T-helper 1 cell treated with Interleukin-12 subunit alpha and Interleukin-12 subunit beta and Interleukin-4 antibody, amounts not matched to agents 30 μg/mL and 1 μg/mL, for 36 hours (primary cell): ENCODE data around the gene LTC4S.
"Not testable (repeated sequence)": the region's sequence is repeated elsewhere in the genome, so short reads cannot be mapped to it uniquely, and the experiment has no call there.

Source experiments
- H3K27ac Mint-ChIP-seq: one replicate; pipeline ENCODE4 v1.8.0; 2021; ENCODE audit warnings: mild to moderate bottlenecking, mixed read lengths
- H3K27me3 Mint-ChIP-seq: one replicate; pipeline ENCODE4 v1.8.0; 2021; ENCODE audit warnings: low read depth, mixed read lengths
- H3K36me3 Mint-ChIP-seq: one replicate; pipeline ENCODE4 v1.8.0; 2021; ENCODE audit warnings: low read depth, mixed read lengths
- H3K4me1 Mint-ChIP-seq: one replicate; pipeline ENCODE4 v1.8.0; 2021; ENCODE audit warnings: low read depth, mixed read lengths
- H3K4me3 Mint-ChIP-seq: one replicate; pipeline ENCODE4 v1.8.0; 2021; ENCODE audit warnings: mild to moderate bottlenecking, moderate library complexity, mixed read lengths
- H3K9me3 Mint-ChIP-seq: one replicate; pipeline ENCODE4 v1.8.0; 2021; ENCODE audit warnings: mixed read lengths

Gene LTC4S

DNA sequence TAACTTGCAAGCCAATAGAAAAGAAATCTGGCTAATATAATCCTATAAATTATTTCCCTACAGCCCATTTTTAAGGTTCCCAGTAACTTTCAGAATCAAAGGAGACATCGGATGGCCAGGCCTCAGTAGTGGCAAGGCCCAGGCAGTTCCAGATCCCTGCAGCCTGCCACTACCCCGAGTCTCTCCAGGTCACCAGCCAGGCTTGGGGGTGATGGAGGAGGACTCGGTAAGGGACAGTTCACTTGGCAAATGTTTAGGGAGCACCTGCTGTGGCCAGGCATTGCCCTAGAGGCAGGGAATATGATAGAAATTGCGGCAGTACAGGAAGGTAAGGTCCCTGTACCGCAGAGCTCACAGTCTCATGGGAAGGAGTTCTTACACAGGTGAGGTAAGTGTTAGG lies 15.2 kb upstream of the LTC4S start:
- H3K27me3 Mint-ChIP-seq: no peaks in the 10 kb centered on the region
- H3K4me1 Mint-ChIP-seq: no peaks in the 10 kb centered on the region
- no peak overlapping the region for H3K4me3 Mint-ChIP-seq
- no peaks in the 10 kb centered on the region for H3K9me3 Mint-ChIP-seq
- H3K36me3 Mint-ChIP-seq: peaks cover 13% of the 10 kb centered on the region
- H3K27ac Mint-ChIP-seq: no peak overlapping the region

DNA sequence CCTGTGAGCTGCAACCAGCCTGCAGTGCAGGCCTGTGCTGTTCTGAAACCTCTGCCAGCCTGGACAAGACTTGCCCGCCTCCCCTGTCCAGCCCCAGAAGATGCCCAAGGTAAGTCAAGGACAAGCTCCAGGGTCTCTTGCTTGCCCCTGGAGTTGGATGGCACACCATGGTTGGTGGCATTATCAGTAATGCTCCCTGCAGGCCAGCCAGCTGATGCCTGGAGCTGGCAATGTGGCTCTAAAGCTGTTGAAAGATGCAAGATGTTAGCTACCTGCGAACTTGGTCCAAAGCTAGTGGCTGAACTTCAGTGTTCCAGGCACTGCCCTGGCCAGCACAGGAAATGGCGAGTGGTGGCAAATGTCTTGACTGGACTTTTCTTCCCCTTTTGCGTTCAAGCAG lies 14.0 kb upstream of the LTC4S start:
- Mint-ChIP-seq H3K27me3 (no peaks in the 10 kb centered on the region), H3K4me1 (no peaks in the 10 kb centered on the region), H3K4me3 (no peak overlapping the region), H3K27ac (no peak overlapping the region), H3K9me3 (no peaks in the 10 kb centered on the region), H3K36me3 (peaks cover 9% of the 10 kb centered on the region)

DNA sequence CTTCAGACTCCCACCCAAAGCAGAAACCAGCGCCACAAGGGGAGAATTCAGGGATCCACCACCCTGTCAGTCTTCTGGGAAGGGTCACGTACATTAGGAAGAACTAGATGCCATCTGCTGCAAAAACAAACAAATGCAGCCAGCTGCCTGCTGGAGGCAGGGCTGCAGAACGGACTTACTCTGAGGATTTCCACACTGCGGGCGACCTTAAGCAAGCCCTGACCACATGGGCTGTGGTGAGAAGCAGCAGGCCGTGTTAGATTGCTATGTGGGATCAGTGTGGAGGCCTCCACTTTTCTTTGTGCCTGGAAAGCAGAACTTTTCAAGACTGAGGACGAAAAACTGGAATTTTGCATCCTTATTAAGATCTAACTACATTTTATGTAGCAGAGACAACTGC lies 13.4 kb upstream of the LTC4S start:
- Mint-ChIP-seq H3K4me3 (no peak overlapping the region), H3K9me3 (no peaks in the 10 kb centered on the region), H3K4me1 (no peaks in the 10 kb centered on the region), H3K36me3 (peaks cover 9% of the 10 kb centered on the region), H3K27me3 (no peaks in the 10 kb centered on the region), H3K27ac (no peak overlapping the region)

DNA sequence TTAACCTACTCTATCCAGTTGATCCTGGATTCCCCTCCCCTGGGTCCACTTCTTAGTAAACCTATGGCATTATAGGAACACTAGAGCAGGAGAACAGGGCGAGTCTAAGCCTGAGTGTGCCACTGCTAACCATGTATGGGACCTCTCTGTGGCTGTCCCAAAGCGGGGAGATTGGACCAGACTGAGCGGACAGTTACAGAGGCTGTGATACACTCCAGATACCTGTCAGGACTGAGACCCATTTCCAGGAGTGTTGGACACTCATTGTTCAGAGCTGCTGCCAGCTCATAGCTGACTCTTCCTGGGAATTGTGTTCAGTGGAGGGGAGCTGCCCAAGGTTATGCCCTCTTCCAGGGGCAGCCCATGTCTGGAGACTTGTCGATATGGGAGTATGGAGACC lies 11.9 kb upstream of the LTC4S start:
- no peaks in the 10 kb centered on the region for H3K9me3 Mint-ChIP-seq
- no peaks in the 10 kb centered on the region for H3K4me1 Mint-ChIP-seq
- H3K27ac Mint-ChIP-seq: no peak overlapping the region
- no peak overlapping the region for H3K4me3 Mint-ChIP-seq
- no peaks in the 10 kb centered on the region for H3K27me3 Mint-ChIP-seq
- peaks cover 2% of the 10 kb centered on the region for H3K36me3 Mint-ChIP-seq

DNA sequence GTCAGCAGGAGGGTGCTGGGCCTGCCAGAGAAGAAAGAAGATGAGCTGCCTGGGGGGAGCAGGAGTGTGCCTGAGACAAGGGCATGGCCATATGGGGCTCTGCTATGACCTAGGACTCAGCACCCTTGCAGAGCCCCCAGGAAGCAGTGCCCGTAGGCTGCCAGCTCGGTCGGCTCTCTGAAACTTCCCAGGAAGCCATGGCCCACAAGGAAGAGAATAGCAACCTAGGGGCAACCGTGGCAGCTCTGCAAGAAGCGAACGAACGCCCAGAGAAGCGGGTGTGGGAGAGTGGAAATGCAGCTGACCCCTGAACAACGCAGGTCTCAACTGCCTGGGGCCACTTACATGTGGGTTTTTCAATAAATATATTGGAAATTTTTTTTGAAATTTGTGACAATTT lies 10.7 kb upstream of the LTC4S start:
- H3K4me1 Mint-ChIP-seq: no peaks in the 10 kb centered on the region
- no peaks in the 10 kb centered on the region for H3K9me3 Mint-ChIP-seq
- H3K27ac Mint-ChIP-seq: no peak overlapping the region
- H3K4me3 Mint-ChIP-seq: no peak overlapping the region
- no peaks in the 10 kb centered on the region for H3K27me3 Mint-ChIP-seq
- no peaks in the 10 kb centered on the region for H3K36me3 Mint-ChIP-seq

DNA sequence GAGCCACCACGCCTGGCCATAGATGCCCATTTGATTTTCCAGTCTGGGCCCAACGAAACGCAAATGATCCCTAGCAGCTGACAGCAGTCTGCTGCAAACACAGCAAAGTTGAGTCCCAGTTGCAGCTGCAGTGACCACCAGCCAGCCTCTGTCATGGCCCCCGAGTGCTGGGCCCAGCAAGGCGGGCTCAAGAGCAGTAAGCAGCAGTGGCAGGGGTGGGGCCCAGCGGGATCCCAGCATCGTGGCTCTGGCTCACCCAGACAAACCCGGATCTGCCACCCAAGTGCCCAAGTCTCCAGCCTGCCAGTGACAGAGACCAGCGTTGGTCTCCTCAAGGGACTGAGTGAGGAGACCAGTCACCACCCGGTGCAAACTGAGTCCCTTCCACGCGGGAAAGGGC lies 6.9 kb upstream of the LTC4S start:
- H3K4me3 Mint-ChIP-seq: no peak overlapping the region
- H3K36me3 Mint-ChIP-seq: no peaks in the 10 kb centered on the region
- H3K27ac Mint-ChIP-seq: no peak overlapping the region
- no peaks in the 10 kb centered on the region for H3K27me3 Mint-ChIP-seq
- no peaks in the 10 kb centered on the region for H3K4me1 Mint-ChIP-seq
- no peaks in the 10 kb centered on the region for H3K9me3 Mint-ChIP-seq

DNA sequence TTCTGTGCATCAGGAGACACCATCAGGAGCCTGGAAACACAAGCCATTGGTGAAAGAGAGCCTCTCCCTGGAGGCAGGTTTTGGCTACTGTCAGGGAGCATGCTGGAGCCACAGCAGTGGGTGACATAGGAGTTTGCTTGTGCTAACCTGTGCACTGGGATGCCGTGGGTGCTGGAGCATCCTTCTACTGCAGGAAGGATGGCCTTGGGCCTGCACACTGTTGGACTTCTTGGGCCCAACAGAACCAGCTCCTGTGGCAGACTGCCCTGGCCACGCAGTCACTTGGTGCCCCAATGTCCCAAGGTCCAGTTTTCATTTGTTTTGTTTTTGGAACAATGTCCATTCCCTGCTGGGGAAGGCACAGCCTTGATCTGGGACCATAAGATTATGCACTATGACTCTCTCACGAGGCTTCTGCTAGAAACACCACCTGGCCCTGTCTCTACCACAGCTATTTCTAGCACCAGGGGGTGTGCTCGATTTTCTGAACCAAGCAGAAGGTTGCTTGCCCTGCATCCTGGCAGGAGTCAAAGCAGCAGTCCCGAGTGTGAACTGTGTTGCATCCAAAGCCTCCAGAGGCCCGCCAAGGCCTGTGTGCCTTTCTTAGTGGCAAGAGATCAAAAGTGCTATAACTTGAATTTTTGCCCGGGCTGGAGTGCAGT lies 5.5 kb upstream of the LTC4S start:
- H3K4me3 Mint-ChIP-seq: no peak overlapping the region
- H3K36me3 Mint-ChIP-seq: no peaks in the 10 kb centered on the region
- no peaks in the 10 kb centered on the region for H3K27me3 Mint-ChIP-seq
- H3K9me3 Mint-ChIP-seq: no peaks in the 10 kb centered on the region
- H3K4me1 Mint-ChIP-seq: peaks cover 1% of the 10 kb centered on the region
- H3K27ac Mint-ChIP-seq: no peak overlapping the region

DNA sequence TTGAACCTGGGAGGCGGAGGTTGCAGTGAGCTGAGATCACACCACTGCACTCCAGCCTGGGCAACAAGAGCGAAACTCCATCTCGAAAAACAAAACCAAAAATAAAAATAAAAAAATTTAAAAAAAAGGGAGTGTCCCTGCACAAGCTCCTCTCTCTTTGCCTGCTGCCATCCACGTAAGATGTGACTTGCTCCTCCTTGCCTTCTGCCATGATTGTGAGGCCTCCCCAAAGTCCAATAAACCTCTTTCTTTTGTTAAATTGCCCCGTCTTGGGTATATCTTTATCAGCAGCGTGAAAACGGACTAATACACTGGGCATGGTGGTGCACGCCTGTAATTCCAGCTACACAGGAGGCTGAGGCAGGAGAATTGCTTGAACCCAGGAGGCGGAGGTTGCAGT lies 4.5 kb upstream of the LTC4S start:
- H3K27ac Mint-ChIP-seq, H3K4me3 Mint-ChIP-seq, H3K9me3 Mint-ChIP-seq, H3K36me3 Mint-ChIP-seq, H3K27me3 Mint-ChIP-seq, H3K4me1 Mint-ChIP-seq: not testable (repeated sequence)

DNA sequence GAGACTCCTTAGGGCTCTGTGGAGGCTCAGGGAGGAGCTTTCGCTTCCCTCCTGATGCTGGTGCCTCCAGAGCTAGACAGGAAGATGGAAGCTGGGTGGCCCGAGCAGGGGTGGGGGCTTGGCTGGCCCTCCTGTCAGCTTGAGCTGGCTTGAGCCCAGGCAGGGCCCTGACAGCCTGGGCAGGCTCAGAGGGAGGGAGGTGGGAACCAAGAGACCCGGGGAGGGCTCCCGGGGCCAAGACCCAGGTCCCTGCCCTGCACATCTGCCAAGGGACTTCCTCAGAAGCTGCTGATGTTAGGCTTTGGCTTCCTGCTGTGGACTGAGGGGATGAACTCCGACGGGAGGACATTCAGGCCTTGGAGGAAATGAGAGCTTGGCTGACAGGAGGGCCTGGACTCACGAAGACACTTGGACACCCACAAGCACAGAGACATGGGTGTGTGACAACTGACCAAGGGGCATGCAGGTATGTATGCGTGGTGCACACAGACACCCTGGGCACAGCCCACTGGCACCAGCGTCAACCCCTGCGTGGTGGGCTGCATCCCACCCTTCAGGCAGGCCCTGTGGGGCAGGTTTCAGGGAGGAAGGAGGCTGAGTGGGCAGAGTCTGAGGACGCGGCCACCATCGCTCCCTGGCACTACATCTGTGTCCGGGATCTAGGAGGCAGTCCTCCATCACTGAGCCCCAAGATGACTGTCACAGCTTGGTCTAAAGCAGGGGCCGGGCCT lies 1.7 kb upstream of the LTC4S start:
- H3K27me3 Mint-ChIP-seq: no peaks in the 10 kb centered on the region
- H3K4me3 Mint-ChIP-seq: no peak overlapping the region
- peaks cover 12% of the 10 kb centered on the region for H3K4me1 Mint-ChIP-seq
- H3K9me3 Mint-ChIP-seq: no peaks in the 10 kb centered on the region
- no peak overlapping the region for H3K27ac Mint-ChIP-seq
- H3K36me3 Mint-ChIP-seq: peaks cover 4% of the 10 kb centered on the region

DNA sequence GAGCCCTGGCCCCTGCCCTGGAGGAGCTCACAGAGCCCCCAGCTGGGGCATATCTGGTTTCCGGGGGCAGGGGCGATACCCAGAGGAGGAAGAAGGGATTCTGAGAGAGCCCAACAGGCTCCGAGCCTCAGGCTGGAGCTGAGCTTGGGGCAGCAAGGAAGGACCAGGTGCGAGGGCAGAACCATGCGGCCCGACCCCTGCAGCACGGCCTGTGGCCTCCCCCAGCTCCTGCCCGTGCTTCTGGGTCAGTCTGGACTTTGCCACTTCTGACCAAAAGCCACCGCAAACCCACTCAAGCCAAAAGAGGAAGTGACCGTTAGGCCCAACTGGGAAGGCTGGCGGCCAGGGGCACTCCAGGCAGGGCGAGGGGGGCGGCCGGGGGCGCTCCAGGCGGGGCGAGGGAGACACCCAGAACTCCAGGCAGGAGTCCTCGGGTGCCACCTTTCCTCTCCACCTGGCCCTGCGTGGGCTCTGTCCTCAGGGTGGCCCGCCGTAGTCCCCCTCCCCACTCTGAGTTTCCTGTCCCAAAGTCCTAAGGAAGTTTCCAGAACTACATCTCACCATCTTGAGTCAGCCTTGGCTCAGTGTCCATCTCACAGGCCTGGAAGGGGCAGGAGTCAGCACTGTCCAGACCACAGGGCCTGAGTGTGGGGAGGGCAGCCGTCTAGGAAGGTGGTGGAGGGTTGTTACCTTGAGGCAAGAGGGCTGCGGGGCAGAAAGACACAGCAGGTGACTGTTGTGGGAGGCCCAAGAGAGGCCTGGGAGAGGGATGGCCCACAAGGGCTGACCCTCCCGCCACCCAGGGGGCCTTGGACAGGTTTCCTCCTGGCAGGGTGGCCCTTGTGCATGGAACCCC lies 946 bp upstream of the LTC4S start:
- H3K36me3 Mint-ChIP-seq: peaks cover 6% of the 10 kb centered on the region
- no peaks in the 10 kb centered on the region for H3K27me3 Mint-ChIP-seq
- H3K4me1 Mint-ChIP-seq: peaks cover 13% of the 10 kb centered on the region
- peak overlapping the region; percentile 31 for H3K4me3 Mint-ChIP-seq
- H3K27ac Mint-ChIP-seq: no peak overlapping the region
- H3K9me3 Mint-ChIP-seq: no peaks in the 10 kb centered on the region

DNA sequence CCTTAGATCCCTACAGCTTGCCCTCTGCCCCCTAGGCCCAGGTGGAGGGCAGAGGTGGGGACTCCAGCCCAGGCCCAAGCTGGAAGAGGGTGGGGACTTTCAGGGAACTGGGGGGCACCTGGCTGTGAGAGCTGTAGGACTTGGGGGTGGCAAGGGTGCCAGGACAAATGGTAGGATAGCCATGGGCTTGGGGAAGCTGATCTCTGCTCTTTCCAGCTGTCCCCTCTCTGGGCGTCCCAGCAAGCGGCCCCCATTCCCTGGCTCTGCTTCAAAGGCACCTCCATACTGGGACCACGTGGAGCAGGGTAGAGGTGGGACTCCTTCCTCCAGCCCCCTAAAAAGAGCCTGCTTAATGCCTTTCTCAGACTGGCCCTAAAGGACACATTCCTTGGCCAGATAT lies 385 bp downstream of the LTC4S start:
- Mint-ChIP-seq H3K9me3 (no peaks in the 10 kb centered on the region), H3K27ac (no peak overlapping the region), H3K4me1 (peaks cover 13% of the 10 kb centered on the region), H3K27me3 (no peaks in the 10 kb centered on the region), H3K36me3 (peaks cover 7% of the 10 kb centered on the region), H3K4me3 (peak overlapping the region; percentile 51)

DNA sequence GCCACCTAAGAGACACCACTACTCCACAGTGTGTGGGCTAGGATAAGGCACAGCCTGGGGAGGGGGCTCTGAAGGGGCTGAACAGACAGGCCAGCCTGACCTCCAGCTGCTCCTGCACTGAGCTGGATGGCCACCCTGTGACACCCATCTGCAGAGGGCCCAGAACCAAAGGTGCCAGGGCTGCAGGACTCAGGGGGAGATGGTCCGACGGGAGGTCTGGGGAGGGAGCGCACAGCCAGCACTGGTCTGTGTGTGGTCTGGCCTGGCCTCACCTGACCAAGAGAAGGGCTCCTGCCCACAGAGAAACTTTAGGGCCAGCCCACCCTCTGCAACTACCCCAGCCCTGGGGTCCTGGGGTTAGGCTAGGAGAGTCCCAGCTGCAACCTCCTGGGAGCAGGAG lies 789 bp downstream of the LTC4S start:
- peaks cover 14% of the 10 kb centered on the region for H3K4me1 Mint-ChIP-seq
- H3K9me3 Mint-ChIP-seq: no peaks in the 10 kb centered on the region
- H3K36me3 Mint-ChIP-seq: peaks cover 11% of the 10 kb centered on the region
- no peaks in the 10 kb centered on the region for H3K27me3 Mint-ChIP-seq
- H3K4me3 Mint-ChIP-seq: peak overlapping the region; percentile 51
- peak overlapping the region; percentile 26 for H3K27ac Mint-ChIP-seq

DNA sequence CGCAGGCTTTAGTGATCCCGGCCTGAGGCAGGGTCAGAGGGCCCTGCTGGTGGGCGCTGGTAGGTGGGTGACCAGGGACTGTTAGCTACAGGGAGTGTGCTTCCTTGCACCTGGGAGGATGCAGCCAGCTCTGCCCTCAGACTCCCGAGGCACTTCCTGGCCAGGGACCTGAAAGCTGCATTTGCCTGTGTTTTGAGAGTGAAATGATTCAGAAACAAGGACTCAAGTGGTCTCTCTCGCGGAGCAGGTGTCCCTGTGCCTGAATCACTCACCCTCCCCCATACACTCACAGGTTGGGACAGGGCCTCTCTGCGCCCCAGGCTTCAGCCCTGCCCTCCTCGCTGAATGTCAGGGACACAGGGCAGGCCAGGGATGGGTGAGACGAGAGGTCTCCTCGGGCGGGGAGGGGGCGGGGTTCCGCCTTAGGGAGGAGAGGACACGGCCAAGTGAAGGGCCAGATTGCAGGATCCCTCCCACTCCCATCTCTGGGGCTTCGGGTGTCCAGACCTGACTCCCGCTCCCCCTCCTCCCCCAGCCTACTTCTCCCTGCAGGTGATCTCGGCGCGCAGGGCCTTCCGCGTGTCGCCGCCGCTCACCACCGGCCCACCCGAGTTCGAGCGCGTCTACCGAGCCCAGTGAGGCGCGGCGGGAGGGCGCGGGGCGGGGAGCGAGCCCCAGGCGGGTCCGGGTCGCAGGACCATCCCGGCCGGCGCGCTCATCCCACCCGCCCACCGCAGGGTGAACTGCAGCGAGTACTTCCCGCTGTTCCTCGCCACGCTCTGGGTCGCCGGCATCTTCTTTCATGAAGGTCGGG lies 1.5 kb downstream of the LTC4S start:
- H3K4me1 Mint-ChIP-seq: peaks cover 14% of the 10 kb centered on the region
- peak overlapping the region; percentile 51 for H3K4me3 Mint-ChIP-seq
- no peaks in the 10 kb centered on the region for H3K27me3 Mint-ChIP-seq
- no peak overlapping the region for H3K27ac Mint-ChIP-seq
- peaks cover 14% of the 10 kb centered on the region for H3K36me3 Mint-ChIP-seq
- H3K9me3 Mint-ChIP-seq: no peaks in the 10 kb centered on the region
